ENCODE measurements around the gene TCF7. TPM values are rescaled to one million over a fixed set of nuclear protein-coding genes. Genes with fewer than 3 reads are reported as not detected.

TCF7 gene
- total and polyA plus RNA-seq, 2 donors (not counting 1 experiment from before 2014, with no cell fraction given), result 3.1 to 3.3 TPM

DNA sequence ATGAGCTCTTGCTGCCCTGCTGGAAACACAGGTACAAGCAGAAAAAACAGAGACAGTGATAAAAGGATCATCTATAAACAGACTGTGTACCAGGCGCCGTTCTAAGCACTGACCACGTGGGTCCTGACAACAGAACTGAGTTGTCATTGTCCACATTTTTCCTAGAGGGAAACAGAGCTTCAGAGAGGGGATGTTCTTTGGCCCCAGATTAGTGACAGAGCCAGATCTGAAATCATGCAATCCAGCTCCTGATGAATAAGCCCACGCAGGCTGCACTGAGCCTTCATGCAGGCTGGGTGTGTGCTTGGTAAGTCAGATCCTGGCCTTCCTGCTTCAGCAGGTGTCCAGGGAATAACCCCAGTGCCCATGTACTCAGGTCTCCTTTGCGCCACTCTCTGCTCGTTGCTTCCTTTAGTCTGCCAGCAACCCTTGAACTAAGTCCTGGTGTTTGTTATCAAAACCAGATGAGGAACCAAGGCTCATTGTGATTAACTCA, 22.8 kb upstream of the TCF7 start:
- H4K20me1 ChIP-seq (ENCODE audit: control insufficient read depth, extremely low read depth, insufficient read depth, low read length), result no peaks in the 10 kb centered on the region
- no peaks in the 10 kb centered on the region for H3K79me2 ChIP-seq (ENCODE audit: control insufficient read depth, insufficient read depth, low read length)
- peaks cover 28% of the 10 kb centered on the region for H3K27me3 ChIP-seq (ENCODE audit: control insufficient read depth, insufficient read depth, low read length)
- no peak overlapping the region for H3K4me2 ChIP-seq (ENCODE audit: extremely low read depth, insufficient read depth, low read length)
- no peak overlapping the region for H3K9ac ChIP-seq (ENCODE audit: insufficient read depth, low read length)
- H3K4me1 ChIP-seq (ENCODE audit: control insufficient read depth, extremely low read depth, insufficient read depth, low read length), result no peaks in the 10 kb centered on the region
- no peak overlapping the region for H2AFZ ChIP-seq (ENCODE audit: low read length)
- H3K4me3 ChIP-seq (replicated peaks in 1 of 4; ENCODE audit: control extremely low read depth in 1 of 4, insufficient read depth in 1 of 4, low read depth in 3 of 4, low read length in 4 of 4), result no peak overlapping the region
- no peaks in the 10 kb centered on the region for H3K36me3 ChIP-seq (ENCODE audit: control insufficient read depth, insufficient read depth, low read length)
- DNase-seq (ENCODE audit: low read depth in 2 of 2), result no peak
- no peaks in the 10 kb centered on the region for H3K9me3 ChIP-seq (ENCODE audit: control insufficient read depth, insufficient read depth, low read depth, low read length)
- TF ChIP-seq, protein P1, sequence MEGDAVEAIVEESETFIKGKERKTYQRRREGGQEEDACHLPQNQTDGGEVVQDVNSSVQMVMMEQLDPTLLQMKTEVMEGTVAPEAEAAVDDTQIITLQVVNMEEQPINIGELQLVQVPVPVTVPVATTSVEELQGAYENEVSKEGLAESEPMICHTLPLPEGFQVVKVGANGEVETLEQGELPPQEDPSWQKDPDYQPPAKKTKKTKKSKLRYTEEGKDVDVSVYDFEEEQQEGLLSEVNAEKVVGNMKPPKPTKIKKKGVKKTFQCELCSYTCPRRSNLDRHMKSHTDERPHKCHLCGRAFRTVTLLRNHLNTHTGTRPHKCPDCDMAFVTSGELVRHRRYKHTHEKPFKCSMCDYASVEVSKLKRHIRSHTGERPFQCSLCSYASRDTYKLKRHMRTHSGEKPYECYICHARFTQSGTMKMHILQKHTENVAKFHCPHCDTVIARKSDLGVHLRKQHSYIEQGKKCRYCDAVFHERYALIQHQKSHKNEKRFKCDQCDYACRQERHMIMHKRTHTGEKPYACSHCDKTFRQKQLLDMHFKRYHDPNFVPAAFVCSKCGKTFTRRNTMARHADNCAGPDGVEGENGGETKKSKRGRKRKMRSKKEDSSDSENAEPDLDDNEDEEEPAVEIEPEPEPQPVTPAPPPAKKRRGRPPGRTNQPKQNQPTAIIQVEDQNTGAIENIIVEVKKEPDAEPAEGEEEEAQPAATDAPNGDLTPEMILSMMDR (conservative IDR thresholded peaks at IDR 0.05 in 1 of 2, IDR thresholded peaks at IDR 0.05 in 1 of 2; ENCODE audit: low read depth in 1 of 2, low read length in 2 of 2), result no peak
- no peak for TF ChIP-seq EZH2 (IDR thresholded peaks at IDR 0.05; ENCODE audit: low read length, missing control alignments)
- no peak overlapping the region for H3K27ac ChIP-seq (ENCODE audit: insufficient read depth, low read length)

DNA sequence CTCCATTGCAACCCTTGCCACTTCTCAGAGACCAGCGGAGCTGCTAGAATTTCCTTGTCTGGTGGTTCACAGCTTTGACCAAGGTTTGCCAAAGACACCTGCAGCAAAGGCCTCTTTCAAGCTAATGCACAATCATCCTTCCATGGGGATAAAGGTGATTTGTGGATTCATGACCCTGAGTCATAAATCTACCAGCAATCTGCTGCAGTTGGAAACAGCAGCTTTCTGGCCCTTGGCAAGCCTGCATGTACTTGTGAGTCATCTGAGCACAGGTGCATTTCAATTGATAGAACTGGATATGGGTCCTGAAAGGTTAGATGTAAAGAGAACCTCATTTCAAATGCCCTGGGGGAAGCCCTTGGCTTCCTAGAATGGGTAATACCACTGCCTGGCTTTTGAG, 21.6 kb upstream of the TCF7 start:
- Histone ChIP-seq H3K4me3 (replicated peaks in 1 of 4; ENCODE audit: control extremely low read depth in 1 of 4, insufficient read depth in 1 of 4, low read depth in 3 of 4, low read length in 4 of 4) (no peak overlapping the region), H3K9me3 (ENCODE audit: control insufficient read depth, insufficient read depth, low read depth, low read length) (no peaks in the 10 kb centered on the region), H2AFZ (ENCODE audit: low read length) (no peak overlapping the region), H3K9ac (ENCODE audit: insufficient read depth, low read length) (no peak overlapping the region), H3K36me3 (ENCODE audit: control insufficient read depth, insufficient read depth, low read length) (no peaks in the 10 kb centered on the region), H3K27ac (ENCODE audit: insufficient read depth, low read length) (no peak overlapping the region), H3K27me3 (ENCODE audit: control insufficient read depth, insufficient read depth, low read length) (peaks cover 28% of the 10 kb centered on the region), H3K4me2 (ENCODE audit: extremely low read depth, insufficient read depth, low read length) (no peak overlapping the region), H3K4me1 (ENCODE audit: control insufficient read depth, extremely low read depth, insufficient read depth, low read length) (no peaks in the 10 kb centered on the region), H4K20me1 (ENCODE audit: control insufficient read depth, extremely low read depth, insufficient read depth, low read length) (no peaks in the 10 kb centered on the region), H3K79me2 (ENCODE audit: control insufficient read depth, insufficient read depth, low read length) (no peaks in the 10 kb centered on the region)
- peak in 1 of 2 donors; percentile 67 for DNase-seq (ENCODE audit: low read depth in 2 of 2)
- no peak for TF ChIP-seq EZH2 (IDR thresholded peaks at IDR 0.05; ENCODE audit: low read length, missing control alignments)
- TF ChIP-seq, protein P1 (conservative IDR thresholded peaks at IDR 0.05 in 1 of 2, IDR thresholded peaks at IDR 0.05 in 1 of 2; ENCODE audit: low read depth in 1 of 2, low read length in 2 of 2), result no peak

DNA sequence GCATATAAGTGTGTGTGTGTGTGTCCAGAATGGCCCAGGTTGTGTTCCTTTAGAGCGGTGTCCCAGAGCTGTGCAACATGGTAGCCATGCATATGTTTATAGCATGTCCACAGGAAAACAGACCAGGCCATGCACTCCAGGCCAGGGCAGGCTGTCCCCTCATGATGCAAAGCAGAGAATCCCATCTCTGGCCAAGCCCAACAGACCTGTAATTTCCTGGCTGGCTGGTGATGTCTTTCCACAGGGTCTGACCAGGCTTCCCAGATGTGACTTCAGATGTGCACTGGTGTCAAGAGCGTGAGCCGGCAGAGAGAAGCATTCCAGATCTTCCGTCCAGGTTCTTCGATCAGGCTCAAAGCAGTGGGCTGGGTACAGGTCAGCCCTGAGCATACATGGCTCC, 21.1 kb upstream of the TCF7 start:
- TF ChIP-seq EZH2 (IDR thresholded peaks at IDR 0.05; ENCODE audit: low read length, missing control alignments), result no peak
- TF ChIP-seq, protein P1 (conservative IDR thresholded peaks at IDR 0.05 in 1 of 2, IDR thresholded peaks at IDR 0.05 in 1 of 2; ENCODE audit: low read depth in 1 of 2, low read length in 2 of 2), result no peak
- Histone ChIP-seq H3K36me3 (ENCODE audit: control insufficient read depth, insufficient read depth, low read length) (no peaks in the 10 kb centered on the region), H3K4me3 (replicated peaks in 1 of 4; ENCODE audit: control extremely low read depth in 1 of 4, insufficient read depth in 1 of 4, low read depth in 3 of 4, low read length in 4 of 4) (no peak overlapping the region), H3K9ac (ENCODE audit: insufficient read depth, low read length) (no peak overlapping the region), H3K9me3 (ENCODE audit: control insufficient read depth, insufficient read depth, low read depth, low read length) (no peaks in the 10 kb centered on the region), H4K20me1 (ENCODE audit: control insufficient read depth, extremely low read depth, insufficient read depth, low read length) (no peaks in the 10 kb centered on the region), H2AFZ (ENCODE audit: low read length) (no peak overlapping the region), H3K27me3 (ENCODE audit: control insufficient read depth, insufficient read depth, low read length) (peaks cover 28% of the 10 kb centered on the region), H3K27ac (ENCODE audit: insufficient read depth, low read length) (no peak overlapping the region), H3K79me2 (ENCODE audit: control insufficient read depth, insufficient read depth, low read length) (no peaks in the 10 kb centered on the region), H3K4me2 (ENCODE audit: extremely low read depth, insufficient read depth, low read length) (no peak overlapping the region), H3K4me1 (ENCODE audit: control insufficient read depth, extremely low read depth, insufficient read depth, low read length) (no peaks in the 10 kb centered on the region)
- DNase-seq (ENCODE audit: low read depth in 2 of 2), result no peak

Measured in fibroblast of lung (primary cell).